K562 (cell line): Measurements from ENCODE around the gene CLIC3. TPM values are rescaled to one million over a fixed set of nuclear protein-coding genes. Genes with fewer than 3 reads are reported as not detected.

ENCODE experiments used
- ATAC-seq: fragments of 200-7000 bp; cut with Tn5 transposase; 3 replicates; pipeline ENCODE4 v1.9.1; 2020; ENCODE audit warnings: moderate library complexity
- BruUV-seq: library from RNA; stranded (reverse); fragments of 400-500 nt; replicated peaks from 2 replicates; lab custom pipeline; 2021; lab: Mats Ljungman, UMichigan
- CTCF ChIA-PET: fragments of 300-600 bp; formaldehyde crosslinking; extraction: SDS; loops from one replicate; lab custom pipeline; 2021; ENCODE audit warnings: low intra/inter-chr PET ratio; lab: Yijun Ruan, JAX
- POLR2A ChIA-PET: fragments of 300-600, 350-650 bp; sonication (Branson Sonifier 250); formaldehyde crosslinking; extraction: SDS; loops from one replicate; lab custom pipeline; 2021; ENCODE audit warnings: antibody characterized with exemption, inconsistent platforms; lab: Yijun Ruan, JAX
- DNase-seq, 4 experiments: peaks; one replicate each; pipeline versions ENCODE4 v3.0.0 to v3.0.0-alpha.2; 2011 to 2018; ENCODE audit warnings: low spot score in 3 of 4, mixed read lengths in 3 of 4; ENCODE audit errors: extremely low read depth in 1 of 4
- FAIRE-seq: peaks from 2 replicates; lab custom pipeline; 2011; peaks lifted over from hg19 to GRCh38; lab: Jason Lieb, UNC
- H2AFZ ChIP-seq: 2 replicates; pipeline ENCODE4 v1.6.0; 2011; ENCODE audit warnings: low read depth, low read length, control low read depth, inconsistent platforms
- H3K27ac ChIP-seq: fragments of 200-600 bp; 3 replicates; pipeline ENCODE4 v1.8.0; 2011; ENCODE audit warnings: low read depth, mild to moderate bottlenecking, control low read depth, inconsistent platforms, low read length, moderate library complexity, mixed read lengths; ENCODE audit errors: extremely low read depth
- H3K27me3 ChIP-seq, 2 experiments: fragments of 300-600 bp in 1 of 2; 2 replicates in 1 of 2; 3 replicates in 1 of 2; pipeline versions ENCODE4 v1.6.0 to v1.8.0; 2011; ENCODE audit warnings: inconsistent platforms in 2 of 2, low read length in 2 of 2, mild to moderate bottlenecking in 1 of 2, mixed read lengths in 1 of 2, moderate library complexity in 1 of 2; ENCODE audit not compliant: control insufficient read depth in 2 of 2, insufficient read depth in 2 of 2
- H3K36me3 ChIP-seq: fragments of 300-600 bp; 3 replicates; pipeline ENCODE4 v1.8.0; 2011; ENCODE audit warnings: mild to moderate bottlenecking, low read length, inconsistent platforms; ENCODE audit not compliant: control insufficient read depth, insufficient read depth
- H3K4me1 ChIP-seq, 2 experiments: fragments of 200-600 bp in 1 of 2; replicated peaks in 1 of 2; 2 replicates in 1 of 2; 3 replicates in 1 of 2; pipeline versions ENCODE4 v1.5.1 to v1.8.0; 2011; ENCODE audit warnings: inconsistent platforms in 2 of 2, low read length in 2 of 2, mild to moderate bottlenecking in 1 of 2, mixed read lengths in 1 of 2, moderate library complexity in 1 of 2; ENCODE audit not compliant: control insufficient read depth in 2 of 2, insufficient read depth in 2 of 2
- H3K4me2 ChIP-seq: 2 replicates; pipeline ENCODE4 v1.6.1; 2011; ENCODE audit warnings: low read length, control low read depth, inconsistent platforms, mixed read lengths; ENCODE audit not compliant: insufficient read depth
- H3K4me3 ChIP-seq: fragments of 200-600 bp; sonication (generic), shearing (Covaris generic); 2 replicates; pipeline ENCODE4 v1.5.1; 2016; ENCODE audit warnings: control low read depth, inconsistent platforms
- H3K79me2 ChIP-seq: fragments of 200-600 bp; 3 replicates; pipeline ENCODE4 v1.8.0; 2011; ENCODE audit warnings: low read length, inconsistent platforms; ENCODE audit not compliant: control insufficient read depth, insufficient read depth
- H3K9ac ChIP-seq, 2 experiments: 2 replicates each; pipeline versions ENCODE4 v1.6.0 to v1.6.1; 2011; ENCODE audit warnings: low read depth in 2 of 2, low read length in 2 of 2, control low read depth in 1 of 2, inconsistent platforms in 1 of 2, mild to moderate bottlenecking in 1 of 2, mixed read lengths in 1 of 2; ENCODE audit not compliant: insufficient read depth in 1 of 2
- H3K9me1 ChIP-seq: one replicate; pipeline ENCODE4 v1.6.0; 2011; ENCODE audit warnings: inconsistent platforms, mild to moderate bottlenecking, low read length, moderate library complexity; ENCODE audit not compliant: control insufficient read depth, insufficient read depth
- H3K9me3 ChIP-seq: replicated peaks from 2 replicates; pipeline ENCODE4 v1.5.1; 2011; ENCODE audit warnings: low read depth, low read length, inconsistent platforms; ENCODE audit not compliant: control insufficient read depth, insufficient read depth
- H4K20me1 ChIP-seq: replicated peaks from 2 replicates; pipeline ENCODE4 v1.6.1; 2011; ENCODE audit warnings: low read length, inconsistent platforms, mixed read lengths; ENCODE audit not compliant: control insufficient read depth, insufficient read depth
- CC2D1A ChIP-seq: fragments of 450-650 bp; IDR thresholded peaks from 2 replicates; pipeline ENCODE4 v1.6.1; 2017; ENCODE audit warnings: mild to moderate bottlenecking
- E2F3 ChIP-seq: fragments of 250-450 bp; sonication (Bioruptor Pico); IDR thresholded peaks from 2 replicates; pipeline ENCODE4 v1.4.0; 2020; ENCODE audit warnings: mild to moderate bottlenecking
- HNRNPK ChIP-seq: fragments of 200-400 bp; formaldehyde crosslinking; IDR thresholded peaks from one replicate; pipeline ENCODE4 v1.6.1; 2018; ENCODE audit warnings: mild to moderate bottlenecking, low read depth, low read length; ENCODE audit not compliant: poor library complexity, severe bottlenecking
- HOXB6 ChIP-seq: fragments of 250-450 bp; sonication (Bioruptor Pico); IDR thresholded peaks from 2 replicates; pipeline ENCODE4 v1.5.1; 2022; ENCODE audit warnings: mild to moderate bottlenecking, borderline replicate concordance
- NCOA4 ChIP-seq: fragments of 450-650 bp; IDR thresholded peaks from 2 replicates; pipeline ENCODE4 v1.6.1; 2018; ENCODE audit warnings: mild to moderate bottlenecking; ENCODE audit not compliant: partially characterized antibody
- NEUROD1 ChIP-seq: fragments of 150-350 bp; IDR thresholded peaks from 2 replicates; pipeline ENCODE4 v1.6.1; 2014; ENCODE audit warnings: borderline replicate concordance, low read length, low read depth; ENCODE audit not compliant: partially characterized antibody
- PHF20 ChIP-seq: fragments of 450-650 bp; IDR thresholded peaks from 2 replicates; pipeline ENCODE4 v1.6.1; 2018; ENCODE audit not compliant: partially characterized antibody
- POU5F1 ChIP-seq: fragments of 150-350 bp; IDR thresholded peaks from 2 replicates; pipeline ENCODE4 v1.6.1; 2014; ENCODE audit warnings: borderline replicate concordance, low read length, low read depth, mild to moderate bottlenecking; ENCODE audit not compliant: partially characterized antibody
- SRSF9 ChIP-seq: fragments of 200-400 bp; formaldehyde crosslinking; IDR thresholded peaks from 2 replicates; pipeline ENCODE4 v1.6.1; 2017; ENCODE audit warnings: low read depth, low read length, borderline replicate concordance
- ZNF224 ChIP-seq: sonication (generic); formaldehyde crosslinking; IDR thresholded peaks from 2 replicates; pipeline ENCODE4 v1.8.0; 2022; ENCODE audit warnings: mild to moderate bottlenecking, missing genetic modification reagents
- ZZZ3 ChIP-seq: fragments of 450-650 bp; IDR thresholded peaks from 2 replicates; pipeline ENCODE4 v1.6.1; 2016; ENCODE audit warnings: antibody characterized with exemption, mild to moderate bottlenecking, moderate library complexity
- WGBS: fragments of 100-300 bp; shearing (Covaris generic); methylation state at CpG from one replicate; pipeline ENCODE4 v1.1.6; 2016; ENCODE audit warnings: low coverage, mixed read lengths; ENCODE audit not compliant: insufficient coverage; ENCODE audit errors: missing lambda C conversion rate; 5-methylcytosine and 5-hydroxymethylcytosine counted together
- in situ Hi-C: fragments of 300-500 bp; cut with MboI; formaldehyde crosslinking; loops from 4 replicates; pipeline ENCODE4 v1.15.0; 2018; ENCODE audit warnings: inconsistent platforms, mixed read lengths
- intact Hi-C: fragments of 100-400 bp; cut with micrococcal nuclease; formaldehyde crosslinking; loops from 2 replicates; pipeline ENCODE4 v1.14.2; 2022
- polyA plus RNA-seq, 8 experiments: library from polyadenylated mRNA; depleted of rRNA in 4 of 8; stranded (reverse) in 5 of 8; unstranded in 3 of 8; fragments of >200 nt; fragmentation: Nextera tagmentation in 2 of 8; fragmentation: Illumina TruSeq in 1 of 8; extraction: Ambion mirVana in 2 of 8; extraction: Trizol in 1 of 8; gene quantifications; 2 replicates each; pipeline versions ENCODE4 v1.2.1 to v1.2.3, GENCODE V29; 2011 to 2014; ENCODE audit warnings: inconsistent platforms in 1 of 8, missing spikeins in 1 of 8
- total RNA-seq, 7 experiments: library from RNA; depleted of rRNA in 6 of 7; stranded (reverse); fragments of >200 nt in 6 of 7; fragmentation: Illumina TruSeq in 2 of 7; extraction: Trizol in 2 of 7; gene quantifications; 2 replicates each; pipeline versions ENCODE4 v1.2.1 to v1.2.3, GENCODE V29; 2011 to 2021; ENCODE audit warnings: low replicate concordance in 1 of 7
- TF ChIP-seq, protein P1 (sequence below): sonication (generic); formaldehyde crosslinking; IDR thresholded peaks from 2 replicates; pipeline ENCODE4 v1.8.0; 2022; ENCODE audit warnings: mild to moderate bottlenecking, missing genetic modification reagents
- TF ChIP-seq, protein P2 (sequence below): fragments of 450-650 bp; IDR thresholded peaks from 2 replicates; pipeline ENCODE4 v1.6.1; 2016; ENCODE audit warnings: antibody characterized with exemption
- TF ChIP-seq, protein P3 (sequence below): IDR thresholded peaks from 2 replicates; pipeline ENCODE4 v1.6.1; 2016; ENCODE audit warnings: missing genetic modification characterization, missing compliant biosample characterization
- TF ChIP-seq, protein P4 (sequence below): sonication (generic); formaldehyde crosslinking; IDR thresholded peaks from 2 replicates; pipeline ENCODE4 v1.8.0; 2022; ENCODE audit warnings: missing genetic modification reagents, mild to moderate bottlenecking, borderline replicate concordance

The CLIC3 gene
- total and polyA plus RNA-seq, 9 of the 15 experiments (the other 6 are each of a cell fraction or from before 2014, with no cell fraction given), result 0.27 to 0.29 TPM; not detected in 7

DNA sequence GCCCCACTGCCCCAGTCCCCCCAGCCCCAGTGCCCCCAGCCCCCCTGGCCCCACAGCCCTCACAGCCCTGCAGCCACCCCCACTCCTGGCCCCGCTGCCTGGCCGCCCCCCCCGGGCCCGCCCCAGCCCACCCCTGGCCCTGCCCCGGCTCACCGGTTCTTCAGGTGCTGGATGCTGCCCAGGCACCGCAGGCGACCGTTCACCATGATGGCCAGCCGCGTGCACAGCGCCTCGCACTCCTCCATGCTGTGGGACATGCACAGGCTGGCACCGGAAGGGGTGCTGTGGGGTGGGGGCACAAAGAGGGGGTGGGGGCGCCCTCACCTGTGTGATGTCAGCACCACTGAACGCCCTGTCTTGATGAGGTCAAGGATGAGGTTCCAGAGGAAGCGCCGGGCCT, 12.8 kb upstream of the CLIC3 start (continued):
- no peak for TF ChIP-seq HNRNPK

DNA sequence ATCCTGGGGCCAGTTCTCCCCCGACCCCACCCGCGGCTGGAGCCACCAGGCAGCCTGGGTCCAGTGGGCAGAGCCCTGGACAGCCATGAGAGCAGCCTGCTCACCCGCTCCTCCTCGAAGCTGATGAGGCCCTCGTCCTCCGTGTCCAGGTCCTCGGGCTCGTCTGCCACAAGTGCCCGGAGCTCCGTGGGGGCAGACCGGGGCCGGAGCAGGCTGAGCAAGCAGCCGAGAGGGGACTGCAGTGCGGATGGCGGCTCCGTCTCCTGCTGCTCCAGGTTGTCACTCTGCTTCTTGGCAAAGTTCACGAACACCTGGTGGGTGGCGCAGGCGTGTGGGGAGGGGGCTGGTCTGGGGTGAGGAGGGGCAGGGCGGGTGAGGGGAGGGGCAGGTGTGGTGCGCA, 11.9 kb upstream of the CLIC3 start:
- POLR2A ChIA-PET, result interaction anchor here (1.4 kb wide), 1 partner anchor 16 kb away, joined by 4 read pairs; the partner anchor contains the start of gene PAXX
- ATAC-seq (no peak), FAIRE-seq (no peak), DNase-seq (no peak)
- intact Hi-C loops (no loop called here), in situ Hi-C loops (no loop called here)
- Histone ChIP-seq H3K9me3 (0 out of 2 replicates have a peak, but pooled peaks cover 1% of the 10 kb centered on the region), H4K20me1 (no peaks in the 10 kb centered on the region), H3K4me3 (no peak overlapping the region), H3K36me3 (no peaks in the 10 kb centered on the region), H3K27me3 (no peaks in the 10 kb centered on the region), H3K79me2 (no peaks in the 10 kb centered on the region), H3K4me2 (no peak overlapping the region), H3K9ac (no peak overlapping the region), H3K27ac (no peak overlapping the region), H2AFZ (no peak overlapping the region), H3K9me1 (no peaks in the 10 kb centered on the region), H3K4me1 (peaks cover 0 to 63% of the 10 kb centered on the region in 2 experiments; a peak in 2 of 5 replicates)
- CTCF ChIA-PET, result no interaction called here
- TF ChIP-seq POU5F1 (no peak), HOXB6 (CRISPR knock-in tag) (no peak), CC2D1A (no peak), NEUROD1 (no peak), E2F3 (no peak), SRSF9 (no peak), NCOA4 (no peak), ZNF224 (CRISPR knock-in tag) (no peak), PHF20 (no peak), ZZZ3 (no peak)
- TF ChIP-seq, protein P1, sequence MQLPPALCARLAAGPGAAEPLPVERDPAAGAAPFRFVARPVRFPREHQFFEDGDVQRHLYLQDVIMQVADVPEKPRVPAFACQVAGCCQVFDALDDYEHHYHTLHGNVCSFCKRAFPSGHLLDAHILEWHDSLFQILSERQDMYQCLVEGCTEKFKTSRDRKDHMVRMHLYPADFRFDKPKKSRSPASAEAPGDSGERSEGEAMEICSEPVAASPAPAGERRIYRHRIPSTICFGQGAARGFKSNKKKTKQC (CRISPR knock-in tag), result no peak
- TF ChIP-seq, protein P2, sequence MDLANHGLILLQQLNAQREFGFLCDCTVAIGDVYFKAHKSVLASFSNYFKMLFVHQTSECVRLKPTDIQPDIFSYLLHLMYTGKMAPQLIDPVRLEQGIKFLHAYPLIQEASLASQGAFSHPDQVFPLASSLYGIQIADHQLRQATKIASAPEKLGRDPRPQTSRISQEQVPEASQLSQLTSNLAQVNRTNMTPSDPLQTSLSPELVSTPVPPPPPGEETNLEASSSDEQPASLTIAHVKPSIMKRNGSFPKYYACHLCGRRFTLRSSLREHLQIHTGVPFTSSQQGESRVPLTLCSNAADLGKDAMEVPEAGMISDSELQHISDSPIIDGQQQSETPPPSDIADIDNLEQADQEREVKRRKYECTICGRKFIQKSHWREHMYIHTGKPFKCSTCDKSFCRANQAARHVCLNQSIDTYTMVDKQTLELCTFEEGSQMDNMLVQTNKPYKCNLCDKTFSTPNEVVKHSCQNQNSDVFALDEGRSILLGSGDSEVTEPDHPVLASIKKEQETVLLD, result no peak
- TF ChIP-seq, protein P3, sequence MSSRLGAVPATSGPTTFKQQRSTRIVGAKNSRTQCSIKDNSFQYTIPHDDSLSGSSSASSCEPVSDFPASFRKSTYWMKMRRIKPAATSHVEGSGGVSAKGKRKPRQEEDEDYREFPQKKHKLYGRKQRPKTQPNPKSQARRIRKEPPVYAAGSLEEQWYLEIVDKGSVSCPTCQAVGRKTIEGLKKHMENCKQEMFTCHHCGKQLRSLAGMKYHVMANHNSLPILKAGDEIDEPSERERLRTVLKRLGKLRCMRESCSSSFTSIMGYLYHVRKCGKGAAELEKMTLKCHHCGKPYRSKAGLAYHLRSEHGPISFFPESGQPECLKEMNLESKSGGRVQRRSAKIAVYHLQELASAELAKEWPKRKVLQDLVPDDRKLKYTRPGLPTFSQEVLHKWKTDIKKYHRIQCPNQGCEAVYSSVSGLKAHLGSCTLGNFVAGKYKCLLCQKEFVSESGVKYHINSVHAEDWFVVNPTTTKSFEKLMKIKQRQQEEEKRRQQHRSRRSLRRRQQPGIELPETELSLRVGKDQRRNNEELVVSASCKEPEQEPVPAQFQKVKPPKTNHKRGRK (tag), result no peak
- TF ChIP-seq, protein P4, sequence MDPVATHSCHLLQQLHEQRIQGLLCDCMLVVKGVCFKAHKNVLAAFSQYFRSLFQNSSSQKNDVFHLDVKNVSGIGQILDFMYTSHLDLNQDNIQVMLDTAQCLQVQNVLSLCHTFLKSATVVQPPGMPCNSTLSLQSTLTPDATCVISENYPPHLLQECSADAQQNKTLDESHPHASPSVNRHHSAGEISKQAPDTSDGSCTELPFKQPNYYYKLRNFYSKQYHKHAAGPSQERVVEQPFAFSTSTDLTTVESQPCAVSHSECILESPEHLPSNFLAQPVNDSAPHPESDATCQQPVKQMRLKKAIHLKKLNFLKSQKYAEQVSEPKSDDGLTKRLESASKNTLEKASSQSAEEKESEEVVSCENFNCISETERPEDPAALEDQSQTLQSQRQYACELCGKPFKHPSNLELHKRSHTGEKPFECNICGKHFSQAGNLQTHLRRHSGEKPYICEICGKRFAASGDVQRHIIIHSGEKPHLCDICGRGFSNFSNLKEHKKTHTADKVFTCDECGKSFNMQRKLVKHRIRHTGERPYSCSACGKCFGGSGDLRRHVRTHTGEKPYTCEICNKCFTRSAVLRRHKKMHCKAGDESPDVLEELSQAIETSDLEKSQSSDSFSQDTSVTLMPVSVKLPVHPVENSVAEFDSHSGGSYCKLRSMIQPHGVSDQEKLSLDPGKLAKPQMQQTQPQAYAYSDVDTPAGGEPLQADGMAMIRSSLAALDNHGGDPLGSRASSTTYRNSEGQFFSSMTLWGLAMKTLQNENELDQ (CRISPR knock-in tag), result no peak
- WGBS, result 55% methylated on average over 6 of the region's 22 CpGs
- no TSS peak for BruUV-seq
